Stimulated activated CD4-positive, alpha-beta T cell treated with anti-CD3 and anti-CD28 coated beads, Interleukin-2, amount 100 ng/mL, for 4 hours (primary cell): ENCODE measurements around the gene ANKFY1.

Experiments
- DNase-seq: peaks from one replicate; pipeline ENCODE4 v3.0.0-alpha.2; 2020; ENCODE audit warnings: low read depth

The ANKFY1 gene, protein sequence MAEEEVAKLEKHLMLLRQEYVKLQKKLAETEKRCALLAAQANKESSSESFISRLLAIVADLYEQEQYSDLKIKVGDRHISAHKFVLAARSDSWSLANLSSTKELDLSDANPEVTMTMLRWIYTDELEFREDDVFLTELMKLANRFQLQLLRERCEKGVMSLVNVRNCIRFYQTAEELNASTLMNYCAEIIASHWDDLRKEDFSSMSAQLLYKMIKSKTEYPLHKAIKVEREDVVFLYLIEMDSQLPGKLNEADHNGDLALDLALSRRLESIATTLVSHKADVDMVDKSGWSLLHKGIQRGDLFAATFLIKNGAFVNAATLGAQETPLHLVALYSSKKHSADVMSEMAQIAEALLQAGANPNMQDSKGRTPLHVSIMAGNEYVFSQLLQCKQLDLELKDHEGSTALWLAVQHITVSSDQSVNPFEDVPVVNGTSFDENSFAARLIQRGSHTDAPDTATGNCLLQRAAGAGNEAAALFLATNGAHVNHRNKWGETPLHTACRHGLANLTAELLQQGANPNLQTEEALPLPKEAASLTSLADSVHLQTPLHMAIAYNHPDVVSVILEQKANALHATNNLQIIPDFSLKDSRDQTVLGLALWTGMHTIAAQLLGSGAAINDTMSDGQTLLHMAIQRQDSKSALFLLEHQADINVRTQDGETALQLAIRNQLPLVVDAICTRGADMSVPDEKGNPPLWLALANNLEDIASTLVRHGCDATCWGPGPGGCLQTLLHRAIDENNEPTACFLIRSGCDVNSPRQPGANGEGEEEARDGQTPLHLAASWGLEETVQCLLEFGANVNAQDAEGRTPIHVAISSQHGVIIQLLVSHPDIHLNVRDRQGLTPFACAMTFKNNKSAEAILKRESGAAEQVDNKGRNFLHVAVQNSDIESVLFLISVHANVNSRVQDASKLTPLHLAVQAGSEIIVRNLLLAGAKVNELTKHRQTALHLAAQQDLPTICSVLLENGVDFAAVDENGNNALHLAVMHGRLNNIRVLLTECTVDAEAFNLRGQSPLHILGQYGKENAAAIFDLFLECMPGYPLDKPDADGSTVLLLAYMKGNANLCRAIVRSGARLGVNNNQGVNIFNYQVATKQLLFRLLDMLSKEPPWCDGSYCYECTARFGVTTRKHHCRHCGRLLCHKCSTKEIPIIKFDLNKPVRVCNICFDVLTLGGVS

DNA sequence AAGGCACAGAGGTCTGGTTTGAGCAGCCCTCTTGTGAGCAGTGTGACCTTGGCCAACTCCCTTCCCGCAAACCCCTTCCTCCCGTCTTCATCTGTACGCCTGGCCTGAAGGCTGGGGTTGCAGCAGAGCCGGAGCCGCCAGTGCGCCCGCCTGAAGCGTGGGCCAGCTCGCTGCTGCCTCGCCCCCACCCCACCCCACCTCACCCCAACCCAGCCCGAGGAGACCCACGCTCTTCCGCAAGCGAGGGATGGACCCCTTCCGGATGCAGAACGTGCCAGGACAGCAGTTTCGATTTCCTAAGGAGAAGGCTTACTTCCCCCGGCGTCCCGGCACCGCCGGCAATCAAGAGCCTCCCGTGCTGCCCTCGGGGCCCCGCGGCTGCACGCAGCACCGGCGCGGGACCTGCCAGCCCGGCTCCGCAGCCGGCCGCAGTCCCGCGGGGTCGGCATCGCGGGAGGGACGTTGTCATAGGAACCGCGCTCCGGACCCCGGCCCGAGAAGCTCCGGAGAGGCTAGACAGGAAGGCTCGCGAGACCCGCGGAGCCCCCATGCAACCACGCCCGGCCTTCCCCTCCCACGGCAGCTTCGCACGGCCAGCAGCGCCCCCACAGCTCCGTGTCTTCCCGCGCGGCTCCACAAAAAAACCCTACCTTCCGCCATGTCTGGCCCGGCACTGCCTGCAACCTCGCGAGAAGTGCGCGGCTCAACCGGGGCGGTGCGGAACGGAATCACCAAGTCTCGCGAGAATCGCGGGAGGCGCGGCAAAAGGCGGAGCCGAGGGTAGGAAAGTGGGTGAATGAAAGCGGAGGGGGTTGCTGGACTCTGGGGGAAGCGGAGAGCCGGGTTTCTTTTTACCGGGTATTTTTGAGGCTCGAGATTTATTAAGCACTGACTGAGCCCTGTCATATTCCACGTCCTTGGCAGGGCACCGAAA lies at the start of gene ANKFY1:
Gene ANKFY1, minus strand, starts transcription at position 698 of the 934 bp plus-strand sequence. Its CDS starts 38 bp downstream, at position 660.
- DNase-seq, result peak; percentile 96

DNA sequence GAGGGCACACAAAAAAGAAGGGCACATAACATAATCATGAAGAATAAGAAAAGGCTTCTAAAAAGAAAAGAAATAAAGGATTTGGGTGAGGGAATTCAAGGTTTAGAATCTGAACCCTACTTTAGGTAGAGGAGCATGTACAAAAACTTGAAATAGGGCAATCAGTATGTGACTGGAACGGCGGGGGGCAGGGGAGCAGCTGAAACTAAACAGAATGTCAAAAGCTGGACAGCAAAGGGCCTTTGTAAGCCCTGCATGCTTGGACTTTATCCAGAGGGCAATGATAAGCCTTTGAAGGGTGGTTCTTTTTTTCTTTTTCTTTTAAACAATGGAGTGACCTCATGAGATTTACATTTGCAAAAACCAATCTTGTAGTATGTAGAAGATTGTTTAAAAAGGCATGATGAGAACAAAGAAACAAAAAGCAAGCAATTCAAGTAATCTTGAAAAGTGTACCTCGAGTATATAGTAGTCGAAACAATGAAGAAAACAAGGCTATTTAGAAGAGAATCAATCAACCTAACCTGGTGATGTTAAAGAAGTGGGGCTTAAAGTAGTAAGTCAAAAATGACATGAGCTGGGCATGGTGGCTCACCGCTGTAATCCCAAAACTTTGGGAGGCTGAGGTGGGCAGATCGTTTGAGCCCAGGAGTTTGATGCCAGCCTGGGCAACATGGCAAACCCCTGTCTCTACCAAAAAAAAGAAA lies 46.7 kb upstream of the ANKFY1 start:
- DNase-seq, result no peak

DNA sequence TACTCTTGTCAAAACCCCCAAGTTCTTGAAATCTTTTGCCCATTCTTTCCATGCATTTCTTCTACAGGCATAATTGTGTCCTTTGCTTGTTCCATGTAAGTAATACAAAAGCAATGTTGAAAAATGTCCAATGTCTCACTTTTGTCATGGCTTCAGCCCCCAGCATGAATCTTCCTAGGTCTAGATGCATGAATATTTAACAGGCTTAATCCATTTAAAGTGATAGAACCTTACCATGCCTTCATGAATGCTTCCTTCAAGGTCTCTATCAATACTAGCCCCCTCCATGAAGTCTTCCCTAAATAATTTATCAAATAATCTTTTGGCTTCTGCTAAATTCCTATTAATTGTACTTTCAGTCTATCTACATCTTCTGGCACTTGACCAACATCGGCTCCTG lies 46.1 kb upstream of the ANKFY1 start:
- no peak for DNase-seq

DNA sequence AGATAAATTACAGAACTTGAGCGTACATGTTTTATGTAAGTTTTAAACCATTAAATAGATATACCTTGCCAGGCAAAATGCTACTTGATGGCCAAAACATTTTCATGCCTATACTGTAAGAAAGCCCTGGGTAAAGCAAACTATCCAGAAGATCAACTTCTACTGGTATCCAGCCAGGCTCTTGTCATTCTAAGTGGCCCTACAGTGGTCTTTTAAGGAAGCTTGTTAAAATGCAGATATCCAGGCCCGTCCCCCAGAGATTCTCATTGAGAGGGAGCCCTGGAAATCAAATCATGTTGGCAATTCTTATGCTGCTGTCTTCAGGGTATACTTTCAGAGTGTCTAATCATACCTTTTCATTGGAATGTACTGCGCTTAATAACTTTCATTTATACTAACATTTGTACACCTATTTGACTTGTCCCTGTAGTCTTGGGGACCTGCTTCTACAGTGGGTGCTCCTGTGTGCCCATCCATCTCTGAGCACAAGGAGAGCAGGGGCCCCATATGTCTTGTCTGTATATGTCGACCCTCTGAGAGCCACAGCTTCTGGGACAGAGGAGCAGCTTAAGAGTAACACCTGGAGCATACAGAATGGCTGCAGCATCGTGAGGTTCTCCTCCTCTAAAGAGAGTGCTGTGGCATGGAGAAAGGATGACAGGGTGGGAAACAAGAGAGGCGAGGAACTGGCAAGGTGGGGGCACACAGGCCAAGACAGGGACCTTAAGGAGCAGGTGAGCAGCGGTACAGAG lies 43.6 kb upstream of the ANKFY1 start:
- no peak for DNase-seq

DNA sequence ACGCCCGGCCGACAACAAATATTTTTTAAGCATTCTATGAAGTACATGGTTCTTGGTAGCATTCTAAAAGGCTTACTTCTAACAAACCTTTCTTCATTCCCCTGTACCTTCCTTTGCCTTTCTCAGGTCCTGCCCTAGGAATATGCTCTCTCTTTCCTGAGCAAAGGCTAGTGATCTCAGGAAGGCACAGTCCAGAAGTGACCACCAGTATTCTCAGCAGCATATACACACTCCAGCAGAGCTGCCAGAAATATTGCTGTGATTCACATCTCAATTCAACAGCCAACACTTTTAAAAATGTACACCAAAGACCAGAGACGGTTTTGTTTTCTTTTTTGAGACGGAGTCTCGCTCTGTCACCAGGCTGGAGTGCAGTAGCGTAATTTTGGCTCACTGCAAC lies 41.4 kb upstream of the ANKFY1 start:
- DNase-seq, result no peak

DNA sequence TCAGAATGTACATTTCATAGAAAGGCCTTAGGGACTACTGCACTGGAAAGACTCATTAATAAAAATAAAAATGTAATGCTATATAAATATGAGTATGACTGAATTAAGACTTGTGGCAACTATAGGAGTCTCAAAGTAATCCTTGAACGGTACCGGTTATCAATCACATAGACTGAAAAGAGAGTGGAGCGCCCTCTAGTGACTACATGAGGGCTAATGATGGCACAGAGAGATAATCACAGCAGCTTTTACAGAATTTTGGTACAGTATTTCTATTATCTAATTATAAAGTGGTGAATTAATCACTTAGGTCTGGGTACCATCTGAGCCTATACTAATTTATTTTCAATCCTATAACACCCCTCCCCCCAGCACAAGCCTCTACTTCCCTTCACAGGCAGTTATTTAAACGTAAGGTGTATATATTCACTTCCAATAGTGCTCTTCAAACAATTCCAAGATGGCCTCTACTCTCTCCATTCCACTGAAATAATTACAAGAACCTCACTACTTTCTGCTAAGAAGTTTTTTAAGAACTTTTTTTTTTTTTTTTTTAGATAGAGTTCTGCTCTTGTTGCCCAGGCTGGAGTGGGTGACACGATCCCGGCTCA lies 40.7 kb upstream of the ANKFY1 start:
- DNase-seq, result peak; percentile 37

DNA sequence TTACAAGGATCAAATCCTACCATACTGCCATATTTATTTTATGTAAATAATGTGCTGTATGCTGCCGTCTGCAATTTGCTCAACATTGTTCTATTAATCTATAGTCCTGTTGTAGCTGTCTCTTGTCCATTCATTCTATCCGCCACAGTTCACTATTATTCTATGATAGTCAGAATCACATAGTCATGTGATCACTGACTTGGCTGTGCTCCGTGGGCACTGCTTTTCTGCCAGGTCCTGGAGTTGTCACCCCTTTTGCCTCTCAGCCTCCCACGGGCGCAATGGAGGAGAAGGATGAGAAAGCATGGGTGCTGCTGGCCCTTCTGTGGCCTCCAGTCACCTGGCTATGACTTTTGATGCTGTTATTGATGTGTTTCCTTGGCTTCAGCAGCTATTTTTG lies 37.3 kb upstream of the ANKFY1 start:
- DNase-seq, result no peak

DNA sequence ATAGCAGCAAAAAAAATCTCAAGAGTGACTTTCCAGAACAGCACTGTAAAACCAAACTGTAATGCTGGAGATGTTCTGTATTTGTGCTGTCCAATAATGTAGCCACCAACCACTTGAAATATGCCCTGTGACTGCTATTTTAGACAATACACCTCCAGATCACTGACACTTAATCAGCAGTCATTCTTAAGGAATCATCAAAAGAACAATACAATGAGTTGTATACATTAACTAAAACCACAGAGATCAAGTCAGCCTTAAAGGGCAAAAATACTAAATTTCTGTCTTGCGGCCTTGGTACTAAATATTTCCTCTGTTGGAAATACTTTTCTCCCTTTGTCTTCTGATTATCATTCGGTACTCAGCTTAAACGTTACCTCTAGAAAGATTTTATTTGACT lies 33.6 kb upstream of the ANKFY1 start:
- no peak for DNase-seq

DNA sequence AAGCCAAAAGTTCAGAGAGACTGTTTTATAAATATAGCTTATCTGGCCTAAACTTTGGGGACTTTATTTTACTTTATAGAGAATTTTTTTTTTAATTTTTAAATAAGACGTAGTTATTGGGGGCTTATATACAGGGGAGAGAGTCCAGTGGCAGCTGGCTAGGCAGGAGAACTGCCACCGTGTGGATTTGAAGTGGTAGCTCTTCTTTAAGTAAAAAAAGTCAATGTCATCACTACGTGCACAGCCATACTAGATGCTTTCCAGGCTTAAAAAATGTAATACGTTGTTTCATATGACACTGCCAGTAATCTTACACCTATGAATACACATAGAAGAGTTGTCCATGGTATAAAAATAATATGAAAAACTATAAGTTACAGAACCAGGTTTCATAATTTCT lies 31.9 kb upstream of the ANKFY1 start:
- no peak for DNase-seq

DNA sequence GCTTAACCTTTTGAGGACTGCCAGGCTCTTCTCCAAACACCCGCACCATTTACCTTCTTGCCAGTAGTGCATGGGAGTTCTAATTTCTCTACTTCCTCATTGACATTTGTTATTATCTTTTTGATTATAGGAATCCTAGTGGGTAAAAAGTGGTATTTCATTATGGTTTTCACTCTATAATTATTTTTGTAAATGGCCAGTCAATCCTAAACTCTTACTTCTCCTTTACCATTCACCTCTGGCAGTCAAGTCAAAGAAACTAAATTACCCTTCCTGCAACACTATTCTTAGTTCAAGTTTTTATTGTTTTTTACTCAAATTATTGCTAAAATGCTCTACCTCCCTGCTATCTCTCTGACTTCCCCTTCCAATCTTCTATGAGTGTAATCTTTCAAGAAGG lies 29.8 kb upstream of the ANKFY1 start:
- no peak for DNase-seq

DNA sequence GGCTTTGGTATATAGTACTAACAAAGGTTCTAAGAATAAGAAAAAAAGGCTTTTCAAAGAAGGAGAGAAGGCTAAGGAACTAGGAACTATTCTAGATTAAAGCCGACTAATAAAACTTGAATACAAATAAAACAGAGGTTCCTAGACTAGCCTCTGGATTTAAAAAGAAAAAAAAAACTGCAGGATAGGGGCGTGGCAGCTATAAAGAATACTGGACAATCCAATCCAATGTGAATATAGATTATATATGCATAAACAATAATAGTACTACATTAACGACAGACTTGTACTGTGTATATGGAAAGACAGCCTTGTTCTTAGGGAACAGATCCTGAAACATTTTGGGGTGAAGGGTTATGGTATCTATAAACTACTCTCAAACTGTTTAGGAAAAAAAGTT lies 23.9 kb upstream of the ANKFY1 start:
- no peak for DNase-seq

DNA sequence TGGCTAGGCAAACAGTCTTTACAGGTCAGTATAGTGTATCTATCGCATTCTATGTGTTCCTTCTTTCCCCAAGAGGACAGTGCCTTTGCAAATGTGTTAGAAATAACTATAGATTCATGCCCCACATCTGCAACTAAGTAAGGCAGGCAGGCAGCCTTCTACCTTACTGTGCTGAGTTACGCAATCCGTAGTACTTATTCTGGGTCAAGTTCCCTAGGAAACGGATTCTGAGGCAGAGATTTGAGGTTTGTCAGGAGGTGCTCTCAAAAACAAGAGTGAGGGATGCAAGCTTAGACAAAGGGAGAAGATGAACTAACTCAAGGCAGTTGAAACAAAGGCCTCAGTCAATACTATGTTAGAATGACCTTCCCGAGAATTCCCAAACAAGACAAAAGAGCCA lies 12.7 kb upstream of the ANKFY1 start:
- no peak for DNase-seq

DNA sequence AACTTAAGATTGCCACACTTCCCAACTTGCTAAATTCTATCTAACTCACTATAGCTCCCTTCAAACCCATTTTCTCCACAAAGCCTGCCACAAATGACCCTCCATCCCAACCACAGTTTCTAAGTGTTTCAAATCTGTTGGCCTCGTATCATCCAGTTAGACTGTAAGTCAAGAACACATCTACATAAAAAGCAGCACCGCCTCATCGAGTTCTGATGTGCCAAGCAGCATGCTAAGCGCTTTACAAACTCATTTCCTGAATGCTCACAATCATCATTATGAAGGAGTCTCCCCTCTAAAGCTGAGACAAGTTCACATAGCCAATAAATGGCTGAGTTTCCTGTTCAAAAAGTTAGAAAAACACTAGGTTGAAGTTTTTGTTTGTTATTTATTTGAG lies 9.2 kb upstream of the ANKFY1 start:
- no peak for DNase-seq

DNA sequence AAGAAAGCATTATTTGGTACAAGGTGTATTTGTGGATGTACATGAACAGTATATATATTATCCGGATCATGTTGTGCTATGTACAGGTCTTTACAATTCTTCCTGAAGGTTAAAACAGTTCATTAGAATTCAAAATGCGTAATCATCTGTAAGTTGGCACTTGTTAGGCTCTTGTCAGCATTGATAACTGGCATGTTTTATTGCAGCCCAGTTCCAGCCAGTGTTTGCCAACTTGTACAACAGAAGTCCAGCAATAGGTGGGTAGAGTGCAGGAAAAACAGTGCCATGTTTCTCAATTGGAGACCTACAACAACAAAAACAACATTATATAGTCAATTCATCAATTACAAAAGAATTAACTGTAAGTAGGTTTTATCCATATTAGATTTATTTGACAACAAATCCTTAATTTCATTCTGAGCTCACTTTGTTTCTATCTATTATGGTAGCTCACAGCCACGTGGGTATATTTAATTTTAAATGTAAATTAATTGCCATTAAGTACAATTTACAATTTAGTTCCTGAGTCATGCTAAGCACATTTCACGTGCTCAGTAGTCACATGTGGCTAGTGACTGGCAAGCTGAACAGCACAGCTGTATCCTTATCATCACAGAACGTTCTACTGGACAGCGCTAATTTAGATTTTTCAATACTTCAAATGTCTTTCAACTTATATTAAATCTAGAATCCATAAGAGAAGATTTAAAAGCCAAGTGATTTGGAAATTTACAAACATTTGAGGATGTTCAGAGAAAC lies 8.6 kb upstream of the ANKFY1 start:
- no peak for DNase-seq

DNA sequence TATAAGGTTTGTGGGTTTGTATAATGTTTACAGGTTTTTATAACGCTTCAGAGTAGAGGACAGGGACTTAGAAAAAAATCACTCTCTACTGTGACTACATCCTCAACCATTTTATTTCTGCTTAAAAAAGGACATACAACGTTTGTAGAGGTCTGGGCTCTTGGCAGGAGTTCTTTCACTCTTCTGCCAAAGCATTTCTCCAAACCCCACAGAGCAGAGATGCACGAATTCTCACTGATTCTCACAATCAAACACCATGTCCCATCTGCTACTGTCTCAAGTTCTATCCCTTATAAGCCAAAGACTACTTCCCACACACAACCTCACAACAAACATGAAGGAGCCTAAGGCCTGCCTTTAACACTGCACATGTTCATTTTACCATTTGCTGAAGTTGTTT lies 7.0 kb upstream of the ANKFY1 start:
- DNase-seq, result no peak

DNA sequence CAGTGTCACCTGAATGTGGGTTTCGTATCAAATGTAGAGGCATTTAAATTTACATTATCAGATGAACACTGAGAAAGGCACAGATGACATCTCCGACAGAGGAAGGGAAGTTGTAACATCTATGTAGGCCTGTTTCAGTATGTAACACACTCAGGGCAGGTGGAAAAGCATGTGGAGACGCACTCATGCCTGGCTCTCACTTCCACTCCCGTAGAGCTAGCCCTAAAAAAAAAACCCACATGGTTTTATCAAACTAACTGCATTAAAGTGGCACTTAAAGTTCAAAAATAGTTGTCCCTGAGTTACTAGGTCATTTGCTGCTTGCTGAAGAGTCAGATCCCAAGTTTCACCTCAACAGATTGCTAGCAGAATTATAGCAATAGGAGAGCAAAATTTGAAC lies 6.1 kb upstream of the ANKFY1 start:
- DNase-seq, result no peak

DNA sequence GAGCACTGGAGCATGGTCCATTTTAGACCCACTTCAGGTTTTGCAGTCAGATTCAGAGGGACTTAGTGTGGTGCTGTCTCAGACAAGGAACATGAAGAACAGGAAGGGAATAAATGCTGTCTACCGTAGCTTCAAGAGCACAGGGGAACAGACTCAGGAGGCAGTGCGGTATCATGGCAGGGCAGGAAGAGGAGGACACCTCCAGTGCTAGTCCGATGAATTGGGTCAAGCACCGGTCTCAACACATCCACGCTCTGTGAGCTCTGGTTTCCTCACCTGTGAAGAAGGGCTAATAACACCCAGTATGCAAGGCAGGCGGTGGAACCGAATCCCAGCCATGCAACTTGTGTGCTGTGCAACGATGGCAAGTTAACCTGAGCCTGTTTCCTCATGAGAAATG lies 3.6 kb upstream of the ANKFY1 start:
- DNase-seq, result no peak

DNA sequence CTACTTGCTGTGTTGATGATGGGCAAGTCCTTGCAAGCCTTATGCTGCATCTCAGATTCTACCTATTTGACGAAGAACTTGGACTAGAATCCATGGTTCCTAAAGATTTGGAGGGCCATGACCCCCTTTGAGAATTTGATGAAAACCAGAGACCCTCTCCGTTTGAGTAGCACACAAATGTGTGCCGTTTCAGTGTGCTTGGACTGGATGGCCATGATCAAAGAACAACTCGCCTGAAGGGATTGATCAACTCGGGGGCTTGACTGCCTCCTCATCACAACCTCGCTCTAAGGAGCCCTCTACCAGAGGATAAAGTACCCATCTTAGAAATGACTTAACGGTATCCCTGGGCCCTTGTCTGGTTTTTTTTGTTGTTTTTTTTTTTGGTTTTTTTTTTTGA lies 2.8 kb upstream of the ANKFY1 start:
- no peak for DNase-seq

DNA sequence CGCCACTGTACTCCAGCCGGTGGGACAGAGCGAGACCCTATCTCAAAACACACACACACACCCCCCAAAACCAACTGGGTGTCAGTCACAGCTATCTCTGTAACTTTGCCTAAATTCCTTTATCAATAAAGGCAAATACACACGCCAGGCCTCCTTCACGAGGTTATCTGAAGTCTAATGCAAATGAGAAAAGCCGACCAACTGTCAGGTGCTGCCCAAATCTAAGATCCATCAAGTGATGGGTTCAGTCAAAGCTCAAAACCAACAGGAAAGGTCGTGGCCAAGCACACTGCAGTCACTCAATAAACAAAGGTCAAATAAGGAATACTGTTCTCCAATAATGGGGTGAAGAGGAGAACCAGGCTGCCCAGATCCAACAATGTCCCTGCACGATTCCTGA lies 1.1 kb downstream of the ANKFY1 start:
- no peak for DNase-seq
